ENCODE measurements around the gene IFIT2.

- no peak for TF ChIP-seq CTCF (IDR thresholded peaks at IDR 0.05)
- no peak for TF ChIP-seq POLR2A (IDR thresholded peaks at IDR 0.05)
- no peak for TF ChIP-seq POLR2AphosphoS5 (IDR thresholded peaks at IDR 0.05)
Measured at GRCh38 chr10:89266721-89267453, 35.0 kb upstream of the IFIT2 start.

Data from breast epithelium (tissue), 3 donors.